Kidney (tissue), 14 donors: ENCODE results near the gene CAMKMT. TPM values are rescaled to one million over a fixed set of nuclear protein-coding genes. Genes with fewer than 3 reads are reported as not detected.
"Not testable (repeated sequence)": the region's sequence is repeated elsewhere in the genome, so short reads cannot be mapped to it uniquely, and the experiment has no call there.

Experiments used
- DNase-seq, 5 donors: peaks; one replicate each; pipeline ENCODE4 v3.0.0-alpha.2; 2013 to 2020
- FAIRE-seq: peaks from 2 replicates; lab custom pipeline; 2012; peaks lifted over from hg19 to GRCh38; lab: Jason Lieb, UNC
- H3K27ac ChIP-seq, 2 donors: one replicate each; pipeline ENCODE4 v1.7.0; 2013; ENCODE audit warnings: low read depth in 2 of 2, low read length in 2 of 2, inconsistent platforms in 1 of 2
- H3K27me3 ChIP-seq: one replicate; pipeline ENCODE4 v1.7.1; 2013; ENCODE audit warnings: low read length, inconsistent platforms; ENCODE audit not compliant: control insufficient read depth, insufficient read depth
- H3K36me3 ChIP-seq, 3 donors: one replicate each; pipeline versions ENCODE4 v1.7.0 to v1.7.1; 2013; ENCODE audit warnings: low read length in 3 of 3, control low read depth in 1 of 3, inconsistent platforms in 1 of 3; ENCODE audit not compliant: insufficient read depth in 3 of 3, control insufficient read depth in 2 of 3
- H3K4me1 ChIP-seq, 3 donors: one replicate each; pipeline versions ENCODE4 v1.7.0 to v1.7.1; 2013; ENCODE audit warnings: low read length in 3 of 3, inconsistent platforms in 1 of 3, low read depth in 1 of 3; ENCODE audit not compliant: control insufficient read depth in 2 of 3, insufficient read depth in 2 of 3
- H3K4me3 ChIP-seq, 3 donors: one replicate each; pipeline versions ENCODE4 v1.7.0 to v1.8.1; 2013; ENCODE audit warnings: low read length in 3 of 3, control low read depth in 1 of 3, inconsistent platforms in 1 of 3
- H3K9ac ChIP-seq, 3 donors: one replicate each; pipeline versions ENCODE4 v1.7.0 to v1.7.1; 2013; ENCODE audit warnings: low read length in 3 of 3, control low read depth in 1 of 3, inconsistent platforms in 1 of 3
- H3K9me3 ChIP-seq, 3 donors: one replicate each; pipeline versions ENCODE4 v1.7.0 to v1.7.1; 2013; ENCODE audit warnings: low read length in 3 of 3, control low read depth in 1 of 3, inconsistent platforms in 1 of 3; ENCODE audit not compliant: control insufficient read depth in 2 of 3, insufficient read depth in 1 of 3
- CTCF ChIP-seq: IDR thresholded peaks from 3 replicates; pipeline ENCODE4 v1.5.1; 2012; ENCODE audit warnings: mild to moderate bottlenecking, moderate library complexity, borderline replicate concordance; ENCODE audit not compliant: insufficient read depth; ENCODE audit errors: extremely low read depth
- intact Hi-C: fragments of 100-400 bp; cut with DNase I; formaldehyde crosslinking; loops from one replicate; pipeline ENCODE4 v1.11.1; 2022
- polyA plus RNA-seq: library from polyadenylated mRNA; stranded (reverse); fragments of 350-450 nt; fragmentation: Illumina TruSeq; extraction: RNeasy Lipid Tissue Mini Kit (QIAGEN cat#74804); gene quantifications from one replicate; pipeline ENCODE4 v1.2.3, GENCODE V29; 2014; ENCODE audit warnings: low read depth, low replicate concordance; ENCODE audit not compliant: insufficient read depth
- total RNA-seq: library from RNA; stranded (reverse); fragmentation: NEBNext Ultra II Directional; extraction: Animal tissue kit (Norgen Biotek cat#: 25700); gene quantifications from one replicate; pipeline ENCODE4 v1.2.1, GENCODE V29; 2021
- donor health status: control.
- donor health status: control.
- donor health status: control.
- donor health status: control.
- donor health status: control.
- donor health status: DM: yes; HTN: yes; CAD: no.
- donor health status: Normal renal cell carcinoma (clear cell type).

CAMKMT gene
- total and polyA plus RNA-seq, 2 donors from 2014 or later = 9.9 to 14.5 TPM

- Histone ChIP-seq H3K27ac (no peak overlapping the region), H3K27me3 (no peaks in the 10 kb centered on the region), H3K4me1 (peaks cover 0 to 2% (median 0%) of the 10 kb centered on the region in 3 donors), H3K9me3 (no peaks in the 10 kb centered on the region), H3K9ac (no peak overlapping the region), H3K36me3 (no peaks in the 10 kb centered on the region), H3K4me3 (no peak overlapping the region)
- no peak for FAIRE-seq
- intact Hi-C loops = no loop called here
- TF ChIP-seq CTCF = no peak
- no peak for DNase-seq
These were observed 219.2 kb downstream of the CAMKMT start for GRCh38 chr2:44580875-44581515.

- no peak for FAIRE-seq
These were observed 220.7 kb downstream of the CAMKMT start for GRCh38 chr2:44582363-44583008.

GRCh38 chr2:44595615-44596014 lies 233.9 kb downstream of the CAMKMT start:
- DNase-seq, FAIRE-seq, H3K36me3 ChIP-seq, H3K4me1 ChIP-seq, intact Hi-C loops, H3K9me3 ChIP-seq, H3K27me3 ChIP-seq, H3K9ac ChIP-seq, H3K4me3 ChIP-seq, H3K27ac ChIP-seq: not testable (repeated sequence)

More at GRCh38 chr2:44582363-44583008, 220.7 kb downstream of the CAMKMT start:
- no peaks in the 10 kb centered on the region for H3K9me3 ChIP-seq
- no peaks in the 10 kb centered on the region for H3K27me3 ChIP-seq
- no peak overlapping the region for H3K27ac ChIP-seq
- H3K36me3 ChIP-seq = no peaks in the 10 kb centered on the region
- no peak for DNase-seq
- H3K9ac ChIP-seq = no peak overlapping the region
- no peak for TF ChIP-seq CTCF
- peaks cover 0 to 2% (median 0%) of the 10 kb centered on the region in 3 donors for H3K4me1 ChIP-seq
- H3K4me3 ChIP-seq = no peak overlapping the region
- intact Hi-C loops = no loop called here

GRCh38 chr2:44596537-44597320 lies 235.0 kb downstream of the CAMKMT start:
- Histone ChIP-seq H3K4me1 (no peaks in the 10 kb centered on the region), H3K9me3 (no peaks in the 10 kb centered on the region), H3K27me3 (no peaks in the 10 kb centered on the region), H3K9ac (no peak overlapping the region), H3K4me3 (no peak overlapping the region), H3K27ac (no peak overlapping the region), H3K36me3 (no peaks in the 10 kb centered on the region)
- no peak for DNase-seq
- intact Hi-C loops = no loop called here
- no peak for FAIRE-seq
- no peak for TF ChIP-seq CTCF
